Natural killer cell (primary cell): Measurements from ENCODE around the gene DCUN1D2. TPM values are rescaled to one million over a fixed set of nuclear protein-coding genes. Genes with fewer than 3 reads are reported as not detected.

Experiments used
- ATAC-seq, 3 donors: fragments of 150-1000 bp in 2 of 3; fragments of 200-7000 bp in 1 of 3; cut with Tn5 transposase; 1 replicate in 1 of 3; 2 replicates in 2 of 3; pipeline ENCODE4 v1.10.0; 2021; ENCODE audit warnings: mild to moderate bottlenecking in 2 of 3, moderate library complexity in 2 of 3
- DNase-seq, 2 donors: peaks; one replicate each; pipeline versions ENCODE4 v3.0.0 to v3.0.0-alpha.2; 2013 to 2021; ENCODE audit warnings: mixed read lengths in 1 of 2
- H3K27ac ChIP-seq: one replicate; pipeline ENCODE4 v1.5.1; 2013; ENCODE audit warnings: mild to moderate bottlenecking, low read length
- H3K27me3 ChIP-seq: one replicate; pipeline ENCODE4 v1.6.1; 2013; ENCODE audit warnings: low read length; ENCODE audit not compliant: control insufficient read depth, insufficient read depth
- H3K36me3 ChIP-seq: one replicate; pipeline ENCODE4 v1.6.1; 2013; ENCODE audit warnings: low read length; ENCODE audit not compliant: control insufficient read depth, insufficient read depth
- H3K4me1 ChIP-seq: one replicate; pipeline ENCODE4 v1.6.1; 2013; ENCODE audit warnings: low read length; ENCODE audit not compliant: control insufficient read depth, insufficient read depth
- H3K4me3 ChIP-seq: one replicate; pipeline ENCODE4 v1.5.1; 2013; ENCODE audit warnings: low read length
- H3K9me3 ChIP-seq: one replicate; pipeline ENCODE4 v1.6.1; 2013; ENCODE audit warnings: low read length; ENCODE audit not compliant: control insufficient read depth, insufficient read depth
- H3K27ac Mint-ChIP-seq, 2 donors: one replicate each; pipeline ENCODE4 v1.8.0; 2022; ENCODE audit warnings: mild to moderate bottlenecking in 2 of 2, mixed read lengths in 2 of 2, moderate library complexity in 1 of 2
- H3K27me3 Mint-ChIP-seq, 2 donors: one replicate each; pipeline ENCODE4 v1.8.0; 2022; ENCODE audit warnings: low read depth in 2 of 2, mixed read lengths in 2 of 2
- H3K36me3 Mint-ChIP-seq: one replicate; pipeline ENCODE4 v1.8.0; 2022; ENCODE audit warnings: mixed read lengths
- H3K4me1 Mint-ChIP-seq, 2 donors: one replicate each; pipeline ENCODE4 v1.8.0; 2022; ENCODE audit warnings: mixed read lengths in 2 of 2
- H3K4me3 Mint-ChIP-seq: one replicate; pipeline ENCODE4 v1.8.0; 2022; ENCODE audit warnings: mild to moderate bottlenecking, moderate library complexity, mixed read lengths
- H3K9me3 Mint-ChIP-seq, 2 donors: one replicate each; pipeline ENCODE4 v1.8.0; 2022; ENCODE audit warnings: mixed read lengths in 2 of 2
- CTCF ChIP-seq: fragments of 200-600 bp; IDR thresholded peaks from one replicate; pipeline ENCODE4 v1.8.0; 2022; ENCODE audit warnings: antibody characterized with exemption
- WGBS: methylation state at CpG from one replicate; pipeline ENCODE4 v1.1.7; 2013; ENCODE audit warnings: missing lambda C conversion rate; ENCODE audit not compliant: insufficient coverage; 5-methylcytosine and 5-hydroxymethylcytosine counted together
- intact Hi-C: fragments of 100-400 bp; cut with micrococcal nuclease; formaldehyde crosslinking; loops from one replicate; pipeline ENCODE4 v1.14.2; 2022
- total RNA-seq, 4 donors: library from RNA; stranded (reverse); fragments of 120-200 nt in 1 of 4; gene quantifications; one replicate each; pipeline versions ENCODE4 v1.2.3 to v1.2.4, GENCODE V29; 2013 to 2022

Gene DCUN1D2
- total RNA-seq, 3 donors from 2014 or later (not counting 1 experiment from before 2014, with no cell fraction given) = 26.1 to 33.9 (median 27.1) TPM

GRCh38 chr13:113469582-113469981 is 20.9 kb downstream of the DCUN1D2 start:
- no peak overlapping the region for H3K27ac Mint-ChIP-seq

GRCh38 chr13:113468472-113469201 is 21.9 kb downstream of the DCUN1D2 start:
- Mint-ChIP-seq H3K4me3 (no peak overlapping the region), H3K27me3 (no peaks in the 10 kb centered on the region), H3K4me1 (peaks cover 13 to 21% of the 10 kb centered on the region in 2 donors), H3K36me3 (no peaks in the 10 kb centered on the region), H3K9me3 (no peaks in the 10 kb centered on the region), H3K27ac (no peak overlapping the region)
- WGBS = 95% methylated on average over 22 of the region's 22 CpGs
- Histone ChIP-seq H3K4me3 (no peak overlapping the region), H3K36me3 (peaks cover 9% of the 10 kb centered on the region), H3K4me1 (peaks cover 5% of the 10 kb centered on the region), H3K9me3 (no peaks in the 10 kb centered on the region), H3K27ac (no peak overlapping the region), H3K27me3 (no peaks in the 10 kb centered on the region)
- no peak for ATAC-seq
- no peak for DNase-seq
- TF ChIP-seq CTCF = no peak
- intact Hi-C loops = no loop called here

More at GRCh38 chr13:113469582-113469981, 20.9 kb downstream of the DCUN1D2 start:
- H3K9me3 ChIP-seq = no peaks in the 10 kb centered on the region
- no peak overlapping the region for H3K4me3 Mint-ChIP-seq
- no peak for TF ChIP-seq CTCF
- no peaks in the 10 kb centered on the region for H3K27me3 ChIP-seq
- H3K9me3 Mint-ChIP-seq = no peaks in the 10 kb centered on the region
- H3K27ac ChIP-seq = no peak overlapping the region
- H3K27me3 Mint-ChIP-seq = no peaks in the 10 kb centered on the region
- H3K4me3 ChIP-seq = no peak overlapping the region
- H3K4me1 ChIP-seq = peaks cover 5% of the 10 kb centered on the region
- H3K36me3 Mint-ChIP-seq = no peaks in the 10 kb centered on the region
- no peak for DNase-seq
- intact Hi-C loops = no loop called here
- H3K4me1 Mint-ChIP-seq = peaks cover 13 to 20% of the 10 kb centered on the region in 2 donors
- no peak for ATAC-seq
- H3K36me3 ChIP-seq = peaks cover 9% of the 10 kb centered on the region
- WGBS = 96% methylated on average over 7 of the region's 7 CpGs

GRCh38 chr13:113468029-113468428 is 22.5 kb downstream of the DCUN1D2 start:
- no peak overlapping the region for H3K4me3 ChIP-seq
- no peak overlapping the region for H3K4me3 Mint-ChIP-seq
- no peaks in the 10 kb centered on the region for H3K36me3 Mint-ChIP-seq
- H3K27me3 Mint-ChIP-seq = no peaks in the 10 kb centered on the region
- 87% methylated on average over 7 of the region's 7 CpGs for WGBS
- DNase-seq (no peak), ATAC-seq (no peak)
- H3K36me3 ChIP-seq = peaks cover 7% of the 10 kb centered on the region
- H3K4me1 Mint-ChIP-seq = peaks cover 13 to 23% of the 10 kb centered on the region in 2 donors
- intact Hi-C loops = no loop called here
- no peak overlapping the region for H3K27ac ChIP-seq
- TF ChIP-seq CTCF = no peak
- peaks cover 5% of the 10 kb centered on the region for H3K4me1 ChIP-seq
- H3K27me3 ChIP-seq = no peaks in the 10 kb centered on the region
- no peaks in the 10 kb centered on the region for H3K9me3 ChIP-seq
- no peaks in the 10 kb centered on the region for H3K9me3 Mint-ChIP-seq
- H3K27ac Mint-ChIP-seq = no peak overlapping the region

- peaks cover 5% of the 10 kb centered on the region for H3K36me3 ChIP-seq
- TF ChIP-seq CTCF = no peak
- H3K4me1 ChIP-seq = peaks cover 5% of the 10 kb centered on the region
- intact Hi-C loops = no loop called here
- no peaks in the 10 kb centered on the region for H3K9me3 ChIP-seq
- no peak overlapping the region for H3K4me3 ChIP-seq
- H3K4me3 Mint-ChIP-seq = no peak overlapping the region
- H3K4me1 Mint-ChIP-seq = peaks cover 12 to 19% of the 10 kb centered on the region in 2 donors
- ATAC-seq (no peak), DNase-seq (no peak)
- peak overlapping the region in 1 of 2 donors; percentile 75 for H3K27ac Mint-ChIP-seq
- no peaks in the 10 kb centered on the region for H3K9me3 Mint-ChIP-seq
- H3K36me3 Mint-ChIP-seq = no peaks in the 10 kb centered on the region
- no peaks in the 10 kb centered on the region for H3K27me3 ChIP-seq
- no peaks in the 10 kb centered on the region for H3K27me3 Mint-ChIP-seq
- 94% methylated on average over 3 of the region's 3 CpGs for WGBS
- H3K27ac ChIP-seq = no peak overlapping the region
Observed at GRCh38 chr13:113466383-113466782, 24.1 kb downstream of the DCUN1D2 start.
